GM19397 (cell line): Measurements from ENCODE around the gene MMP3.
A peak's percentile ranks its signal among the peaks of the same experiment; 100 is the strongest.

Experiments
- ATAC-seq: cut with Tn5 transposase; IDR thresholded peaks from one replicate; pipeline ENCODE4 v1.9.1; 2021; ENCODE audit warnings: mild to moderate bottlenecking, moderate library complexity; ENCODE audit not compliant: unreplicated experiment

The MMP3 gene

DNA sequence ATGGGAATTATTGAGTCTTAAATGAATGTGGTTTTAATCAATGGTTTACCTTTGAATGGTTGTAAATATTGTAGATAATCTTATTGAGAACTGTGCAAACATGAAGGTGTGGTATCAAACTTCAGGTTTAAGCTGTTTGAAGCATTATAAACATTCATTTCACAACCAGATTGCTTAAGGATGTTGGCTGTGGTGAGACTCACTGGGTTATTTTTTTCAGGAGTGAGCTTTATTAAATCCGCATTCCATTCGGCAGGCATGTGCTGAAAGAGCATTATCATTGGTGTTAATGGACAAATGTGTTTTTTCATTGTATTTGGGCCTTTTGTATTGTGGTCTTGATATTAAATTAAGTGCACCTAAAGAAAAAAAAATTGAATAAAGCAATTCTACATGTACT lies 9.7 kb downstream of the MMP3 start:
- ATAC-seq, result no peak

DNA sequence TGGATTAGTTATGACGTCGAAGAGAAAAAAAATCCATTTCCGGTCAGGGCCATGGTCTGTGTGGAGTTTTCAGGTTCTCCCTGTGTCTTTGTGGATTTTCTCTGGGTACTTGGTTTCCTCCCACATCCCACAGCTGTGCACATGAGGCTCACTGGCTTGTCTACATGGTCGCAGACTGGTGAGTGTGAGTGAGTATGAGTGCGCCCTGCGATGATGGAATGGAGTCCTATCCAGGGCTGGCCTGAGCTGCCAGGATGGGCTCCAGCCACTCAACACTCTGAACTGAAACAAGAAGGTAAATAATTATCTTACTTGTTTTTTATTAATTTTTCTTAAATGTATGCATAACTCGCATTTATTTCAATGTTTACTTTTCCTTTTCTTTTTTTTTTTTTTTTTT lies 10.8 kb downstream of the MMP3 start:
- no peak for ATAC-seq

DNA sequence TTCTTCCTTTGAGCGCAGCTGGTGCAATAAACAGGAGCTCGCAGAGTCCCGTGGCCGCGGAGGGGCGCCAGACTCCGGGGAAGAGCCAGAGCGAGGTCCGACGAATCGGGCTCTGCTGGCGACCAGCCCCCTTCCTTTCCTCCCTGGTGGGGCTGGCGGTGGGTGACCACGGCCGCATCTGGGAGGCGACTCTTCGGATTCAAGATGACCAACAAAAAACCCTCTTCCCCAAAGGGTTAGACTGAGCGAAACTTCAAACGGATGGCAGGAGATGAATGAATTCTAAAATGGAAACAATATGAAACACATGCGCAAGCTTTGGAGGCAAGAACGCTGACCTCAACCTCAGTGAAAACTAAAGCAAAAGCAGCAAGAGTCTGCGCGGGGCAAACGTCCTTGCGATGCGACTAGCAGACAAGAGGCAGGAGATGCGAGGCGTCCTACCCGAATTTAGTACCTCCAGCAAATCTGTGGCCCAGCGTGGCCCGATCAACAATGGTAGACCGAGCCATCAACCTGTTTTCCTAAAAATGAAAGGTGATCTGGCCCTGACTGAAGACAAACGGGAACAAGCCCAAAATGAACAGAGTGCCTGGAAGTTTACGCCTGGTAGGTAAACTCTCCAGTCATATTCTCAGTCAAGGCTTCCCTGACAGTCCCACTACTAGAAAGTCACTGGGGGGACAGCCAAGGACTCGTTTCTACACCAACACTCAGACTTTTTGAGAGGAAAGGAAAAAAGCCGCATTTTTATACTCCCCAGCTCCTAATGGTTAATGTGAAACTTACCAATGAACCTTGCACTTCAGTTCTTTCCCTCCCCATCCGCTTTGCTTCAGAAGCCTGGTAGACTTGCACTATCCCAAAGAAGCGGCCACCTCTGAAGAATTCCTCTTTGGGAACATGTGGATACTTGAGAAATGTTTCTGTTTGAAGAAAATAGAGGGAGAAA lies 11.6 kb downstream of the MMP3 start:
- ATAC-seq, result no peak

DNA sequence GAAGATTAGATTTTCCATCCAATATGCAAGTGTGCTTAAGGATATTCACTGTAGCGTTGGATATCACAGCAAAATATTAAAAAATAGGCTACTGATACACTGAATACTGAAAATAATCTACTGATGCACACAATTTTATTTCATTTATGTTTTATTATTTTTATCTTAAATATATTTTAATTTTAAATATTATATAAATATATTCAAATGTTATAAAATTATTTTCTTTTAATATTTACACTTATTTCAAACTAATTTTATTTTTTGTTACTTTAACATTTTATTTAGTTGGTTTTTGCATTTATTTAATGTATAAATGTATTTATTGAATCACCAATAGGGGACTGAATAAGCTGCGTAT lies 12.3 kb downstream of the MMP3 start:
- ATAC-seq, result no peak

DNA sequence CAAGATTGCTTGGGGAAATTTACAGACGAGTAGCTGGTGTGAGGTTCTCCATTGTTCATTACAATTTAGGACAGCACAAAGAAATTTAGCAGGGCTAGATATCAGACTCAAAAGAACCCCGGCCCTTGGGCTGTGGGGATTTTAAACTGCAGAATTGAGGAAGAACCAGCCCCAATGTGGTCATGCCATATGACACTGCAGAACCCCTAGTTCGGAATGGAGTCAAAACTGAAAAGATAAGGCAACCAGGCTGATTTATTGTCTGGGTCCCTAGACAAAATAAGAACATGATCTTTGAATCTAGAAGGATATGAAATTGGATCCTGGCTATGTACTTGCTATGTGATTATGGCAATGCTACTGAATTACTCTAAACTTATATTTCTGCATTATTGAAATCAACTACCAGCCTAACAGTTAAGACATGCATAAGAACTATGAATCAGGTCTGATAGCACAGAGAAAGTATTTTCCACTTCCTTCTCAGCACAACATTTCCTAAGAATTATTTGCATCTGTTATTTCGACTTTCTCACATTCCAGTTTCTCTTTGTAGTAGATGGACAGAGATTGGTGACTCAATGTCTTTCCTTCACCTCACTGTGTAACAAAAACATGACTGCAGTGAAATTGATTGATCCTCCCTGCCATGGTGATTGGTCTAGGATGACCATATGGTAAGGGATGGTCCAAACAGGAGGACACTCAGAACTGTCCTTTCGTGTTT lies 13.2 kb downstream of the MMP3 start:
- ATAC-seq, result no peak

DNA sequence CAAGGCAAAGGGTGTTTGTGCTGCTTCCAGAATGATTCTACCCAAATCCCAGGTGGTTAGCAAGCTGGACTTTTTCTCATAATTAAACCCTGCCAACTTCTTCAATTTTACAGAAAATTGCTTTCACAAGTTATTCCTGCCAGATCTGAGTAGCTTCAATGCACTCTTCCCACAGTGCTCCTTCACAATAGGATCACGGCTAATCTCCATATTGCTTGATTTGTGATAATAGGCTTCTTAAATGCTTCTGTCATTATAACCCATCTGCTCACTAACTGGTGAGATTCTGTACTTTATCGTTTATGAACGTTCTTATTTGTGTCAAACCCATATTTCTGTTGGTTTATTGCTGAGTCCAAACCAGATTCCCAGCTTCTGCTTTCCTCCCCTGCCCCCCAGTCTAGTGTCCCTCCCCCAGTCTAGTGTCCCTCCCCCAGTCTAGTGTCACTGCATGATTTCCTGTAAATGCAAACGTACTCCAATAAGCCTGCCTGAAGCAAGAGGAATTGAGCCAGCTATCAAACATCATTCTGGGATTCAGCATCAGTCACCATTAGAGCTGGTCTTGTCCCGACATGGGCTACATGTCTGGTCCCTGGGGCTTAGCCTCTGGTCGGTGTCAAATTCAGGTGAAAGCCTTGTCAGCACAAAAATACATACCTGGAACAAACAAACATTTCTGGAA lies 14.0 kb downstream of the MMP3 start:
- ATAC-seq, result no peak

DNA sequence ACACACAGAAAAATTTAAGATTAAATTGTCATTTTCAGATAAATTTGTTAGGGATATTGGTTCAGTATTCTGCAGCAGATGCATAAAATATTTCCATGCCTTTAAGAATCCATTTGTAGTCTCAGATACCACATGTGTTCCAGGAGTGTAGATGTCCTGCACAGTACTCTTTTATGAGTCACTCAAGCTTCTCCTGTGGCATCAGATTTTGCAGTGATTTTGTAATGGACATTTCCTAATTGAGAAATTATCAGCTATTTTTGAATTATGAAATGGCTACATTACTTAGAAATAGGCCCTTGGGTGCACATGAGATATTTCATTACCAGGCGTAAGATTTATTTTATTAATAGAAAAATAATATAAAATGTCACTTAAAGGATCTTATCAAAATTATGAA lies 18.9 kb downstream of the MMP3 start:
- ATAC-seq, result no peak

DNA sequence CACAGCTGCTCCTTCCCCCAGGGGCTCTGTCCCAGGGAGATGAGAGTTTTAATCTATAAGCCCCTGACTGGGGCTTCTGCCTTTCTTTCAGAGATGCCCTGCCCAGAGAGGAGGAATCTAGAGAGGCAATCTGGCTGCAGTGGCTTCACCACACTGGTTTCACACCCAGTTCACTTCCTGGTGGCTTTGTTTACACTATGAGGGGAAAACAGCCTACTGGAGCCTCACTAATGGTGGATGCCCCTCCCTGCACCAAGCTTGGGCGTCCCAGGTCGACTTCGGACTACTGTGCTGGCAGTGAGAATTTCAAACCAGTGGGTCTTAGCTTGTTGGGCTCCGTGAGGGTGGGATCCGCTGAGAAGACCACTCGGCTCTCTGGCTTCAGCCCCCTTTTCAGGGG lies 23.9 kb downstream of the MMP3 start:
- ATAC-seq, result no peak

DNA sequence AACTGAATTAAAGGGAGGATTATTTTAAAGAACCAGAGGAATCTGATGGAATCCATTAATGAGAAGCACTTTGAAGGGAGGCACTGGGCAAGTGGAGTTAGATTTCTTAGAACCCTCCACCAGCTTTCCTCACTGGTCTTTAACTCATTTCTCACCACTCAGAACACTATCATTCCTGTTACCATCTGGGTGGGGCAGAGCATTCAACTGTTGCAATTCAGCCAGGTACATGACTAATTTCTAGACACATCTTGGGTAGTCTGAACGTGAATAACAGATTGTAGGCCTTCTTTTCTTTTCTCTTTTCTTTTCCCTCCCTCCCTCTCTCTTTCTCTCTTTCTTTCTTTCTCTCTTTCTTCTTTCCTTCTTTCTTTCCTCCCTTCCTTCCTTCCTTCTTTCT lies 29.9 kb downstream of the MMP3 start:
- ATAC-seq, result no peak

DNA sequence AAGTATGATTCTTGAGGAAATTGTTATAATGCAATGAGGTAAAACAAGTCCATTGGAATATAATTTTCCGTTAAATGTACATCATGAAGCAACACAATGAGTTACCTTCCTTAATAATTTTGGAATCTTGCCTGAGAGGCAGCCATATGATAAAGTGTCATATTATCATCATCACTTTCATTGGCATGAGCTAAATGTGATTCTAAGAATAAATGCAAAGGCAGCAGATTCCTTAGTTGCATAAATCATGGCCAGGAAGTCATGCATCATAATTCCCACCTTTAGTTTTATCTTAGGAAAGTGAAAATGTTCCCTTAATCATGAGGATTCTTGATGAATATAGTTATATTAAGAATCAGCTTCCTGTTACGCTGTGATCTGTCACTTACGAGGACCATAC lies 31.2 kb downstream of the MMP3 start:
- ATAC-seq, result no peak

DNA sequence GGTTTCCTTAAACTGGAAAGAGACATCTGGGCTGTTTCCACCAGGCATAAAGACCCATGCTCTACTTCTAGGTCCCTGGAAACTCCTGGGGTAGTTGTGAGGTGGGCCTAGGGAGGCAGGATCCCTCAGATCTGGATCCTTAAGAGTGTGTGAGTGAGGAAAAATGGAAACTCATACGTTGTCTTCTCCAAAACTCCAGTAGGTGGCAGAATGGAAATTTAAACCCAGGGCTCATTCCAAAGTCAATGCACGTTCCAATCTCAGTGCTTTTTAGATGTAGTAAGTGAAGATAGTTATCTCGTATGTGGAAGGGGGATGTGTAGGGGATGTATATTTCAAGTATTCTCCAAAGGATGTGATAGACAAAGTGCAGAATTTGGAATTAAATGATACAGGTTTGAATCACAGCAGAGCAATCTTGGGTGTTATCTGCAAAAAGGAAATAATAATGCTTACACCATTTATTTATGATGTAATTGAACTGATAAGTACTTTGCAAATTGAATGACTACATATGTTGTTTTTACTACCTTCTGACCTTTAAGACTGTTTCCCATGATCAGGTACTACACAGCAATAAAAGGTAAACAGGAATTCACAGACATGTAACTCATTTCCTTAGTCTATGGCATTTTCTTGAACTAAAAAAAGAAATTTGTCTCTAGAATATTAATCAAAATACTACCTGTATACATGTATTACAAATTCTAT lies 32.3 kb downstream of the MMP3 start:
- no peak for ATAC-seq

DNA sequence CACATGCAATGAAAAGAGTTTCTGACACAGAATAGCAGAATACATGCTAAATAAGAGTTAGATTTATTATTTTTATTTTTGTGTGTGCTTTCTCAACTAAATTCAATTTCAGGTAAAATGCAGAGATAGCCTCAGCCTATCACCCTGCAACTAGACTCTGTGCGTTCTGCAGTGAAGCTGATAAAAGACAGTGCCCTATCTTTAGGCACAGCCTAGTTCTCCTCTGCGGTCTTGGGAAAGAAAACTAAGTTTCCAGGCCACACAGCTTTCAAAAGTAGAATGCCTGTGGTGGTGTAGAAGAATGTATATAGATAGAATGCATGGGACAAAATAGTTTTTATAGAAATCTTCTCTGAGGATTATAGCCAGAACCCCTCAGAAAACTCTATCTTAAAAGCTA lies 33.4 kb downstream of the MMP3 start:
- ATAC-seq, result no peak

DNA sequence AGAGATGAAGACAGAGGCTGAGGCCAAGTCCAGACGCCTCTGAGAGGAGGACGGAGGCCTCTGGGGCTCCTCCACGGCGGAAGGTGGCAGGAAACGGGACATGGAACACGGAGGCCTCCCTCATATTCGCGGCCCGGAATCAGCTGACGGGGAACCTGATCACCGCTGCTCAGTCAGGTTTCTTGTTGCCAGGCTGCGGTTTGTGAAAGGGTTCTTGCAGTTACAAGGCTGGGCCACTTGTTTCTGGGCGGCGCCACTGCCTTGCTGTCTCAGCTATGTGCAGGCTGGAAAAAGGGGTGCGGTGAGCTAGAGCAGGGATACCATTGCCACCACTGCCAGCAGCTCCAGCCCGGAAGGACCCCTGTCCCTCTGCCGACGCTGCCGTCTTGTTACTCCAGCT lies 35.5 kb downstream of the MMP3 start:
- ATAC-seq, result peak; percentile 48

DNA sequence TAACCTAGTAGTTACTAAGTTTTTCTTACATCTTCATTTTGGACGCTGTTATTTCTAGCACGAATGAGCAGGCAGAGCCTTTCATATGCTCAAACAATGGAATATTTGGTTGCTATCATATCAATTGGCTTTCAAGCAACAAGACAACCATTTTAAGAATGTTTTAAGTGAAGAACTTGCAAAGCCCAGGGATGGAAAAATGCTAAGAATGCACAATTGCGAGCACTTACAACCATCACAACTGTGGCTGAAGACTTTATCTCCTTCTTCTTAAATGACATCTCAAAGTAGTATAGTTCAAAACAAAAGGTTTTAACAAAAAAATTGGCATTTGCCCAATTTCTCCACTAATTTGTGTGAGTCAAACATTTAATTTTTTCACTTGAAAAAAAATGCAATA lies 37.1 kb downstream of the MMP3 start:
- no peak for ATAC-seq

DNA sequence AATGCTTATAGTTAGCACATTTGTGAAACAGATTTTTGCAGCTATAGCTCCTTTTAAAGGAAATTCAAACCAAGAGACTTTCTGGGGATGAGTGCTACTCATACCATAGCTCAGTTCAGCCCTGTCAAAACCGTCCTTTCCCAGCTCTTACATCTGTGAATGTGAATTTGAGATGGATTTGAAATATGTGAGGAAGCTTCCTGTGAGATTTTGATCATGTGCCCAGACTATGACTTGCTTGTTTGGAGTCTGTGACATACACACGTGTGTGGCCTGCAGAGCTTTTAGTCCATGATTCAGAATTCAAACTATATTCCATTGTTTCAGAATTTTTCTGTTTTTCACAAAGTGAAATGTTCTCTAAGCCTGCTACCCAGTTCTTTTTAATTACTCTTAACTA lies 41.1 kb downstream of the MMP3 start:
- ATAC-seq, result no peak

DNA sequence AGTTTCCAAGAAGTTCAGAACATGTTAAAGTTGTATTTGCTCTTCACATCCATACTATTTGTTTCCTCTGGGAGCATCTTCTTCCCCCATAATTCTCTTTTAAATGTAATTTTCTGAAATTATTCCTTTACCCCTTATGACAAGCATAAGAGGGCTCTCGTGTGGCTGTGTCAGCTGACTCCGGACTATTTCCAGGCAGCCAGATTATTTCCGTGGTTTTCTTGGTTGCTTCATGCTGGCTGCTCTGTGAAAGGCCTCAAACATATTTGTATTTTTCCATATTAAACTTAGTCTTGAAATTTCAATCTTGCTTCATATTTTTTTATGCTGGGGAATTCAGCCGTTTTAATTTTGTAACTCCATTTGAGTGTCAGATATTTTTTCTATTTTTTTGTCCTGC lies 42.6 kb downstream of the MMP3 start:
- no peak for ATAC-seq

DNA sequence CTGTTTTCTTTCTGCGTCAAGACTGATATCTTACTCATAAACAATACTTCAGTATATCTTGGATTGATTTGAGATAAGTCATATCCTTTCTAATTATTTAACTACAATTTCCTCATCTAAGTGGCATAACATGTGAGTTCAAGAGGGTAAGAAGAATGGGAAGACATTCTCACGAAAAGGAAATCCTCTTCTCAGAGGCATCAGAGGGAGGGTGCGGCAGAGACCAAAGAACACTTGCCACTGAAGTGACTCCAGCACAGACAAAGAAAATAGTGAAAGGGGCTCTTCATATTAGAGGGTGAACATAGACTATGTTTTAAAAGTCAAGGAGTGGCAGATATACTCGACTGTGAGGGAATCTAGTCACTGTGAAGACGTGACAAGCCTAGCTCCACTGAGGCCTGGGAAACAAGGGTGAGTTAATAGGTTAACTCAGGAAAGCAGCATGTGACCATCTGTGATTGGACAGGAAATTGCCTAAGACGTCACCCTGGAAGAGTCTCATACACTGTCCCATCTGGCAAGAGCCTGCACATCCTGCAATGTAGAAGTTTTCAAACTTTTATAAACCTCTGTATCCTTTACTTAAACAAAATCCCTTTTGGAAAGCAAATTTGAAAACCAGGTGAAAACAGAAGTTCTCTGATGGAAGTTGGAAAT lies 43.6 kb downstream of the MMP3 start:
- ATAC-seq, result no peak

DNA sequence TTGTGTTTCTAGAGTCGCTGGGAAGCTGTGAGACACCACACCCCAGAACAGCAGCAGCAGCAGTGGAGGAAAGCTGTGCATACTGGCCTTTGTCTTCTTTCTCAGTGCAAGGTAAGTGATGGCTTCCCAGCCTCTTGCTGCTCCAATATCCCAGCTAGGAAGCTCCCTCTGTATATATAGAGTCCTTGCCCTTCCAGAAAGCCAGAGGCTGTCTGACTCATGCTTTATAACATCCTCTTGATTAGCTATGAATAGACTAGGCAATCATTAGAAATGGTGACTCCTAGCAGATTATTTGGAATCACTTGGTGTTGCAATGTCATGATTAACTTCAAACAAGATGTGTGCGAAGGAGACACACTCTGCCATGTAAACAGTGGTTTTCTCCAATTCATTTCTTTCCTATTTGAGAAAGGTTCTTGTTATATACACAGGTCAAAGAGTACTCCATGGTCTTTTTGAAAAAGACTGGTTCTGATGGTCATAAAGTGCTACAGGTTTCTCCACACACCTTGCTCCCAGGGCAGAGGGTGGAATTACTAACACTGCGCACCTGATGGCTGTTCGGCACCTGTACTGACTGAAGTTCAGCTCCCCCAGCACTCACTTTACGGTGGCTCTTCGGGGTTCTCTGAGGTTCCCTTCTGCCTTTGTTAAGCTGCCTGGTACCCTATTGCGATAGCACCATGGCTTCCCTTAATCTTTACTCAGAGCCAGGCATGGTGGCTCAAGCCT lies 45.2 kb downstream of the MMP3 start, which contains the start of gene MMP1:
Gene MMP1, minus strand, starts transcription at position 149 of the 735 bp plus-strand sequence. Its CDS starts 68 bp downstream, at position 81.
- no peak for ATAC-seq

DNA sequence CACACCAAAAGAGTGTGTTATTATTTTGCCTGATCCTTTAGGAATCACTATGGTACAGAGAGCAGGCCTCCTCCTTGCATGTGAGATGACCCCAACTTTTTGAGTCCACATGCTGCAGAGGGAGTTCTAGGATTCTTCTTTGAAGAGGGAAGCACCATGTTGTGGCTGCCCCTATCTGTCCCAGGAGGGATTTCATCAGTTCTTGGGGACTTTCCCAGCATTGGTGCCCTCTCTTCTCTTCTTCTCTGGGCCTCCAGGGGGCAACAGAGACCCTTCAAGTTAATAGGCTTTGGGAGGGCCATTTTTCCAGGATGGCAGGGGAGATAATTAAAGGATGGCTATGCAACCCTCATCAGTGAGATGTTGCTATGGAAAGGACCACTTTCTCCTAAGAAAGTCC lies 49.0 kb downstream of the MMP3 start:
- ATAC-seq, result peak; percentile 93
